HEK293 (cell line): ENCODE results near the gene ARID3A.

ENCODE experiments used
- HOXD13 ChIP-seq: sonication (generic); formaldehyde crosslinking; IDR thresholded peaks from 2 replicates; pipeline ENCODE4 v1.8.0; 2022; ENCODE audit warnings: missing genetic modification reagents, borderline replicate concordance
- IKZF3 ChIP-seq: fragments of 450-650 bp; IDR thresholded peaks from 2 replicates; pipeline ENCODE4 v1.5.0; 2018; ENCODE audit warnings: missing biosample characterization, mild to moderate bottlenecking, missing genetic modification characterization, moderate library complexity
- KLF8 ChIP-seq: fragments of 450-650 bp; formaldehyde crosslinking; IDR thresholded peaks from 2 replicates; pipeline ENCODE4 v1.5.1; 2016; ENCODE audit warnings: missing biosample characterization, missing genetic modification characterization
- KLF9 ChIP-seq: fragments of 450-650 bp; formaldehyde crosslinking; IDR thresholded peaks from 2 replicates; pipeline ENCODE4 v1.5.1; 2016; ENCODE audit warnings: missing biosample characterization, missing genetic modification characterization, low read depth
- ZBTB10 ChIP-seq: fragments of 450-650 bp; formaldehyde crosslinking; IDR thresholded peaks from 2 replicates; pipeline ENCODE4 v1.5.1; 2016; ENCODE audit warnings: missing biosample characterization, missing genetic modification characterization
- ZBTB8A ChIP-seq: fragments of 450-650 bp; formaldehyde crosslinking; IDR thresholded peaks from 2 replicates; pipeline ENCODE4 v1.5.1; 2016; ENCODE audit warnings: missing biosample characterization, missing genetic modification characterization
- ZFP69B ChIP-seq: fragments of 450-650 bp; formaldehyde crosslinking; IDR thresholded peaks from 2 replicates; pipeline ENCODE4 v1.5.1; 2016; ENCODE audit warnings: missing biosample characterization, missing genetic modification characterization
- ZNF10 ChIP-seq: fragments of 450-650 bp; formaldehyde crosslinking; IDR thresholded peaks from 2 replicates; pipeline ENCODE4 v1.5.1; 2017; ENCODE audit warnings: missing biosample characterization, missing genetic modification characterization
- ZNF112 ChIP-seq: fragments of 450-650 bp; formaldehyde crosslinking; IDR thresholded peaks from 2 replicates; pipeline ENCODE4 v1.5.0; 2017; ENCODE audit warnings: missing biosample characterization, missing genetic modification characterization
- ZNF132 ChIP-seq: fragments of 450-650 bp; formaldehyde crosslinking; IDR thresholded peaks from 2 replicates; pipeline ENCODE4 v1.5.1; 2017; ENCODE audit warnings: missing biosample characterization, missing genetic modification characterization, borderline replicate concordance
- ZNF140 ChIP-seq: fragments of 450-650 bp; formaldehyde crosslinking; IDR thresholded peaks from 2 replicates; pipeline ENCODE4 v1.5.1; 2016; ENCODE audit warnings: missing biosample characterization, missing genetic modification characterization
- ZNF16 ChIP-seq: fragments of 450-650 bp; formaldehyde crosslinking; IDR thresholded peaks from 2 replicates; pipeline ENCODE4 v1.5.1; 2016; ENCODE audit warnings: low read depth, missing biosample characterization, missing genetic modification characterization
- ZNF174 ChIP-seq: fragments of 450-650 bp; formaldehyde crosslinking; IDR thresholded peaks from 2 replicates; pipeline ENCODE4 v1.5.0; 2017; ENCODE audit warnings: missing biosample characterization, mild to moderate bottlenecking, missing genetic modification characterization
- ZNF19 ChIP-seq: fragments of 450-650 bp; formaldehyde crosslinking; IDR thresholded peaks from 2 replicates; pipeline ENCODE4; 2016; ENCODE audit warnings: missing biosample characterization, missing genetic modification characterization, low read depth
- ZNF2 ChIP-seq: fragments of 450-650 bp; formaldehyde crosslinking; IDR thresholded peaks from 2 replicates; pipeline ENCODE4 v1.5.1; 2016; ENCODE audit warnings: missing biosample characterization, missing genetic modification characterization
- ZNF223 ChIP-seq: fragments of 450-650 bp; formaldehyde crosslinking; IDR thresholded peaks from 2 replicates; pipeline ENCODE4 v1.5.1; 2016; ENCODE audit warnings: missing biosample characterization, missing genetic modification characterization
- ZNF23 ChIP-seq: fragments of 450-650 bp; formaldehyde crosslinking; IDR thresholded peaks from 2 replicates; pipeline ENCODE4 v1.5.1; 2016; ENCODE audit warnings: missing biosample characterization, missing genetic modification characterization, borderline replicate concordance
- ZNF274 ChIP-seq, 2 experiments: fragments of 200-500 bp in 1 of 2; fragments of 450-650 bp in 1 of 2; sonication (Bioruptor generic) in 1 of 2; formaldehyde crosslinking in 1 of 2; IDR thresholded peaks; 2 replicates each; pipeline versions ENCODE4 v1.5.1 to v1.6.1; 2014 to 2016; ENCODE audit warnings: borderline replicate concordance in 1 of 2, inconsistent platforms in 1 of 2, low read length in 1 of 2, missing biosample characterization in 1 of 2, missing genetic modification characterization in 1 of 2
- ZNF302 ChIP-seq: fragments of 450-650 bp; formaldehyde crosslinking; IDR thresholded peaks from 2 replicates; pipeline ENCODE4 v1.5.1; 2016; ENCODE audit warnings: missing biosample characterization, missing genetic modification characterization, low read depth
- ZNF335 ChIP-seq: fragments of 450-650 bp; formaldehyde crosslinking; conservative IDR thresholded peaks from 2 replicates; pipeline ENCODE4 v1.5.1; 2016; ENCODE audit warnings: missing biosample characterization, missing genetic modification characterization
- ZNF341 ChIP-seq: fragments of 450-650 bp; formaldehyde crosslinking; IDR thresholded peaks from 2 replicates; pipeline ENCODE4; 2016; ENCODE audit warnings: low read depth, missing biosample characterization, missing genetic modification characterization
- ZNF354C ChIP-seq: fragments of 450-650 bp; formaldehyde crosslinking; IDR thresholded peaks from 2 replicates; pipeline ENCODE4 v1.5.1; 2016; ENCODE audit warnings: missing biosample characterization, missing genetic modification characterization, low read depth, borderline replicate concordance
- ZNF366 ChIP-seq: fragments of 450-650 bp; formaldehyde crosslinking; conservative IDR thresholded peaks from 2 replicates; pipeline ENCODE4 v1.5.1; 2016; ENCODE audit warnings: missing biosample characterization, missing genetic modification characterization
- ZNF394 ChIP-seq: fragments of 450-650 bp; formaldehyde crosslinking; IDR thresholded peaks from 2 replicates; pipeline ENCODE4 v1.5.1; 2016; ENCODE audit warnings: missing biosample characterization, missing genetic modification characterization, mild to moderate bottlenecking, moderate library complexity, borderline replicate concordance
- ZNF521 ChIP-seq: fragments of 450-650 bp; formaldehyde crosslinking; IDR thresholded peaks from 2 replicates; pipeline ENCODE4 v1.5.1; 2017; ENCODE audit warnings: missing biosample characterization, mild to moderate bottlenecking, missing genetic modification characterization
- ZNF548 ChIP-seq: fragments of 450-650 bp; formaldehyde crosslinking; IDR thresholded peaks from 2 replicates; pipeline ENCODE4 v1.5.1; 2016; ENCODE audit warnings: missing biosample characterization, missing genetic modification characterization
- ZNF555 ChIP-seq: fragments of 450-650 bp; formaldehyde crosslinking; conservative IDR thresholded peaks from 2 replicates; pipeline ENCODE4 v1.5.1; 2017; ENCODE audit warnings: missing biosample characterization, mild to moderate bottlenecking, missing genetic modification characterization, inconsistent platforms
- ZNF561 ChIP-seq: fragments of 450-650 bp; IDR thresholded peaks from 2 replicates; pipeline ENCODE4 v1.5.1; 2018; ENCODE audit warnings: missing biosample characterization, missing genetic modification characterization, borderline replicate concordance
- ZNF600 ChIP-seq: fragments of 450-650 bp; formaldehyde crosslinking; IDR thresholded peaks from 2 replicates; pipeline ENCODE4 v1.5.1; 2016; ENCODE audit warnings: missing biosample characterization, missing genetic modification characterization
- ZNF610 ChIP-seq: fragments of 450-650 bp; formaldehyde crosslinking; IDR thresholded peaks from 2 replicates; pipeline ENCODE4 v1.5.1; 2016; ENCODE audit warnings: missing biosample characterization, missing genetic modification characterization, borderline replicate concordance
- ZNF629 ChIP-seq: fragments of 450-650 bp; formaldehyde crosslinking; IDR thresholded peaks from 2 replicates; pipeline ENCODE4 v1.5.1; 2017; ENCODE audit warnings: missing biosample characterization, missing genetic modification characterization
- ZNF654 ChIP-seq: fragments of 450-650 bp; formaldehyde crosslinking; IDR thresholded peaks from 2 replicates; pipeline ENCODE4 v1.5.1; 2016; ENCODE audit warnings: low read depth, missing biosample characterization, missing genetic modification characterization
- ZNF658 ChIP-seq: fragments of 450-650 bp; formaldehyde crosslinking; IDR thresholded peaks from 2 replicates; pipeline ENCODE4; 2016; ENCODE audit warnings: missing biosample characterization, missing genetic modification characterization
- ZNF704 ChIP-seq: fragments of 450-650 bp; formaldehyde crosslinking; IDR thresholded peaks from 2 replicates; pipeline ENCODE4 v1.5.1; 2016; ENCODE audit warnings: missing biosample characterization, missing genetic modification characterization
- ZNF707 ChIP-seq: fragments of 450-650 bp; formaldehyde crosslinking; IDR thresholded peaks from 2 replicates; pipeline ENCODE4 v1.5.1; 2016; ENCODE audit warnings: missing biosample characterization, missing genetic modification characterization
- ZNF776 ChIP-seq: fragments of 450-650 bp; formaldehyde crosslinking; IDR thresholded peaks from 2 replicates; pipeline ENCODE4 v1.5.0; 2017; ENCODE audit warnings: missing biosample characterization, missing genetic modification characterization, borderline replicate concordance
- ZNF792 ChIP-seq: fragments of 450-650 bp; formaldehyde crosslinking; IDR thresholded peaks from 2 replicates; pipeline ENCODE4 v1.5.1; 2016; ENCODE audit warnings: missing biosample characterization, missing genetic modification characterization
- ZNF830 ChIP-seq: fragments of 450-650 bp; IDR thresholded peaks from 2 replicates; pipeline ENCODE4 v1.5.0; 2018; ENCODE audit warnings: missing biosample characterization, missing genetic modification characterization, low read depth, mild to moderate bottlenecking, moderate library complexity

Gene ARID3A

GRCh38 chr19:1000095-1000494 lies 74.3 kb downstream of the ARID3A start, which contains the start of gene GRIN3B (continued):
- TF ChIP-seq ZNF776 (tag by site-specific recombination) (no peak), ZNF274 (IDR thresholded peaks at IDR 0.05; ENCODE audit: low read length) (no peak), ZNF274 (tag by site-specific recombination; IDR thresholded peaks at IDR 0.05; ENCODE audit: borderline replicate concordance) (no peak), ZNF174 (tag by site-specific recombination) (no peak), ZNF10 (peak; percentile 36), ZNF23 (no peak), ZNF600 (tag by site-specific recombination) (peak; percentile 62), ZNF302 (tag by site-specific recombination) (no peak), KLF9 (peak; percentile 45; the same call in 1 of the 2 replicates), ZNF335 (tag by site-specific recombination) (peak; percentile 68), KLF8 (tag by site-specific recombination) (peak; percentile 91), ZNF555 (tag by site-specific recombination) (no peak), ZNF610 (tag by site-specific recombination) (no peak), ZNF521 (no peak), ZNF223 (tag by site-specific recombination) (no peak), ZNF366 (tag by site-specific recombination) (no peak), ZNF354C (tag by site-specific recombination) (no peak), ZBTB8A (tag by site-specific recombination) (peak; percentile 92), ZNF658 (tag by site-specific recombination) (no peak), ZNF792 (tag by site-specific recombination) (no peak), ZNF548 (tag by site-specific recombination) (no peak), ZNF704 (no peak), ZNF394 (tag by site-specific recombination) (no peak), ZNF561 (tag by site-specific recombination) (peak; percentile 99), ZNF132 (tag by site-specific recombination) (no peak), ZNF16 (no peak), ZNF2 (tag by site-specific recombination) (peak; percentile 43; the same call in 1 of the 2 replicates), ZNF654 (tag by site-specific recombination) (peak; percentile 52), HOXD13 (CRISPR knock-in tag) (no peak), ZNF341 (tag by site-specific recombination) (peak; percentile 74), ZNF707 (tag by site-specific recombination) (no peak), ZNF830 (tag by site-specific recombination) (no peak), ZNF140 (tag by site-specific recombination) (no peak), ZNF112 (tag by site-specific recombination) (no peak), ZBTB10 (peak; percentile 63; the same call in 1 of the 2 replicates), ZFP69B (tag by site-specific recombination) (0 out of 2 replicates have a peak, but pooled peaks have one; percentile 53), ZNF19 (tag by site-specific recombination) (no peak), ZNF629 (peak; percentile 44), IKZF3 (tag by site-specific recombination) (peak; percentile 57; the same call in 1 of the 2 replicates)
